22Rv1 (cell line): ENCODE results near the gene OR2AK2.

Experiments
- CTCF ChIP-seq: fragments of 450-650 bp; IDR thresholded peaks from 2 replicates; pipeline ENCODE4 v1.5.1; 2017; ENCODE audit warnings: mild to moderate bottlenecking
- ZFX ChIP-seq: fragments of 450-650 bp; IDR thresholded peaks from 2 replicates; pipeline ENCODE4 v1.6.1; 2017; ENCODE audit warnings: antibody characterized with exemption, borderline replicate concordance

- TF ChIP-seq CTCF = no peak
- TF ChIP-seq ZFX = no peak
Measured at GRCh38 chr1:247966532-247967204, 1.6 kb downstream of the OR2AK2 start.
